COR-L47 (cell line): ENCODE measurements around the gene FAM25C.
"Not testable (repeated sequence)": the region's sequence is repeated elsewhere in the genome, so short reads cannot be mapped to it uniquely, and the experiment has no call there.

Source experiments
- DNase-seq: peaks from one replicate; lab custom pipeline; 2025; lab: John Stamatoyannopoulos, UW

The FAM25C gene

DNA sequence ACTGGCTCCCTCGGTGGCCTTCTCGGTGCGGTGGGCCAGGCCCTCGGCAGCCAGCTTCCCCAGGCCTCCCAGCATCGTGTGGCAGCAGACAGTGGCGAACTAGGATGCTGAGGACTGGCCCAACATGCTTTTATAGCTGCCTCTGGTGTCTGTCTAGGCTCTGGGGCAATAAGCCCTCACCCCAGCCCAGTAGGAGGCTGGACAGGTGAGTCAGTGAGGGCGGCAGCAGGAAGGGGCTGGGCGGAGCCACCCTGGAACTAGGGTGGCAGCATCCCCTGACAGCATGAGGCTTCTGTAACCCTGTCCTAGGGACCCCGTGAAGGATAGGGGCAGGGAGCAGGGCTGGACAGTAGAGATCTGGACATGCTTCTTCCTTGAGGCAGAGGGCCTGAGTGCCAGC, at the start of gene FAM25C:
FAM25C (minus strand) TSS at position 101 of the 400 bp plus-strand sequence; CDS start at position 75, 26 bp downstream.
- not testable (repeated sequence) for DNase-seq

DNA sequence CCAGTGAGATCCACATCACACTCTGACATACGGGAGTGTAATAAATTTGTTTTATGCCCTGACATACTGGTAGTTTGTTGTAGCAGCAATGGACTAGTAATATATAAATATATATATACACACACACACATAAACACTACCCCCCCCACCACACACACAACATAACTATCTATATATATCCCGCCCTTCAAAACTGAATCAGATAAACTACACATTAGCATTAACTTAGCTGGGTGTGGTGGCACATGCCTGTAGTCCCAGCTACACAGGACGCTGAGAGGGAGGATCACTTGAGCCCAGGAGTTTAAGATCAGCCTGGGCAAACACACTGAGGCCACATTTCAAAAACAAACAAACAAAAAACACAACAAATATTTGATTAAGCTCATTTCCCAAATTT, 45.0 kb upstream of the FAM25C start:
- not testable (repeated sequence) for DNase-seq

DNA sequence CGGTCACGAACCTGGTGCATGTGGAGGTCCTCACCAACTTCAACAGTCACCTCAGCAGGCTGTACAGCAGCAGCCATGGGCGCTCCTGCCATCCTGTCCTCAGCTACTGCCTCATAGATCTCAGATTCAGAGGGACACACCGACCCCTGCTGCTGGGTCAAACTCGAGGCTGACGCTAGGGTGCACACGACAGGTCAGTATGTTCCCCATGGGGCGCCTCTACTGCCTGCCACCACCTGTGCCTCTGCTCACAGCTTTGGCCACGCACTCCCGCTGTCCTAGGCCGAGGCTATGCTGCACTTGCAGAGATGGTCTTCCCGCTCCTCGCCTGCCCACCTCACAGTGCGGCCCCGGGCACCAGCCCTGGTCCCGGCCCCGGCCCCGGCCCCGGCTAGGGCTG, 31.8 kb upstream of the FAM25C start:
- DNase-seq, result not testable (repeated sequence)

DNA sequence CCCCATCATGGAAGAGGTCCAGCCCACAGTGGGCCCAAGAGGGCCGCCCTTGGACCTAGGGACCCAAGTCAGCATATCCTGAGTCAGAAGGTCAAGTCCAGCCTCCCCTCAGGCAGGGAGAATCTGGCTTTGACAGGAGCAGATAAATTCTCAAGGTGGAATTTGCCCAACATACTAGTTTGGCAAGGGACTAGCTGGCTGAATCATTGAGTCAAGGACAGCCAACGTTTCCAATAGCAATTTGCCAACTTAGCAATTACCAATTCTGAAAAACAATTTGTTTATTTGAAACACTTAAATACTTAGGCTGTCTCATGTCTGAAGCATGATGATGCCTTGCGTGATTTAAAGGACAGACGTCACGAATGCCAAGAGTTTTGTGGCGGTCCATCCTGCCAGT, 2.7 kb upstream of the FAM25C start:
- DNase-seq, result not testable (repeated sequence)

DNA sequence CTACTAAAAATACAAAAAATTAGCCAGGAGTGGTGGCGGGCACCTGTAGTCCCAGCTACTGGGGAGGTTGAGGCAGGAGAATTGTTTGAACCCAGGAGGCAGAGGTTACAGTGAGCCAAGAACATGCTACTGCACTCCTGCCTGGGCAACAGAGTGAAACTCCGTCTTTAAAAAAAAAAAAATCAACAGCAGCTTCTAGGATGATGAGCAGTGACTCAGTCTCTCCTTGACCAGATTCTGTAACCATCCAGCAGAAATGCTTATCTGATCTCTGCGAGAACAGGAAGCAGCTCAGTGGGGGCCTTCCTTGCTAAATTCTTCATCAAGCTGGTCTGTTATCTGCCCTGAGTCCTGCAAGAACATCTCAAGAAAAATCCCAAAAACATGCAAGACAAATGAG, 5.5 kb downstream of the FAM25C start:
- not testable (repeated sequence) for DNase-seq

DNA sequence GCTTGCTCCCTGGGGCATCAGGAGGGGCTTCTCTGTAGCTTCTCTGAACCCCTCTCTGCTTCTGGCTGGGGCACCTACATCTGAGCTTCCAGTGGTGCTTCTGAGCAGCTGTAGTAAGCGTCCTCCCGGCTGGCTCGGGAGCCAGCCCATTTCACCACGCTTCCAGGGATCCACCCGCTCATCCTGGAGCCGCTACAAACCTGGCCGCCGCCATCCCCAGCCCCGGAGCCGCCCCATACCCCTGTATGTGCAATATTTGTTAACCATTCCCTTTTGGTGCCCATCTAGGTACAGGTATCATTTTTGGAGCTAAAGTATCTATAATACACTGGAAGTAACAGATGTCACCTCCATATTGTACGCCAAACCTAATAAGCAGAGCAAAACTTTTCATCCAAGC, 7.0 kb downstream of the FAM25C start:
- not testable (repeated sequence) for DNase-seq

DNA sequence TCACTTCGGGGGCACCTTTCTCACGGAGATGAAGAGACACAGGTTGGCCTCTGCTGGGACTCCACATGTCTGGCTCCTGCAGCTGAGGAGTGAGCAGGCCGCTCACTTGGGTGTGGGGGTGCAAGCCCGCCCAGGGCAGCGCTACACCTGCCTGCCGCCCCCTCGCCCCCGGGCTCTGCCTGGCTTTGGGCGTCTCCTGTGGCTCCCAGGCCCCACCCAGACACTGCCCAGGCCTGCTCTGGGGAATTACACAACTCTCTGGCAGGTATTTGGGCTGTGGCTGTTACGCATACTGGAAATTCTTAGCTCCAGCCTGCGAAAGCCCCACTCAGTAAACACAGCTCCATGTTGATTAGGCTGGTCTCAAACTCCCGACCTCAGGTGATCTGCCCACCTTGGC, 7.9 kb downstream of the FAM25C start:
- DNase-seq, result not testable (repeated sequence)

DNA sequence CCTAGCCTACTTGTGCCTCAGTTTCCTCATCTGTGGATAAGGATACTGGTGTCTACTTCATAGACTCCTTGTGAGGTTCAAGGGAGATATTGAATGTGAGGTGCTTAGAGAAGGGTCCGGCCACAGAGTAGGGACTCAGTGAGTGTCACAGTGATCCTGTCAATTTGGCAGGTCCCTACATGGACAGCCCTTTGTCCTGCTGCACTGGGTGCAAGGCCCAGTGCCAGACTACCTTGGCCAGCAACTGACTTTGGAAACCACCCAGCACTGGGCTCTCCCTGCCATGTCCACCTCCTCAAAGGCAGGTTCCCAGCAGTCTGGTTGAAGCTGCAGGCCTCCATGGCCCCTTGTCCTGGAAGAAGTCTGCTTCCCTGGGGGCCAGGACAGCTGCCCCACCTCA, 9.5 kb downstream of the FAM25C start:
- not testable (repeated sequence) for DNase-seq

DNA sequence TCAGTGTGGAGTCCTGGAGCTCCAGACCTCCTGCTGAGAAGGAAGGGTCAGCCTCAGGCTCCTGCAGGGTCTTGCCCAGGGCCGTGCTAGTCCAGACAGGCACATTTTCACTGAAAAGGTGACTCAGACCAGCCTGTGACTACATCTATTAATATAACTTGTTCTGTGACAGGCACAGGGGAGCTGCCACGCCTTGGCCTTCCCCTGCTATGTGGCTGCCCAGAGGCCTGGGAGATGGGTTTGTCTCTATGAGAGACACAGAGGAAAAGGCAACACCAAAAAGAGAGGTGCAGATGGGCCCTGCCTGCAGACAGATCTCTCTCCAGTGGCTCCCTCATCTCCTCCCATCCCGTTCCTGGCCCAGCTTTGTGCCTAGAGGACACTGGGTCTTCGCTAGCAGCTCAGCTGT, 10.0 kb downstream of the FAM25C start:
- DNase-seq, result not testable (repeated sequence)

DNA sequence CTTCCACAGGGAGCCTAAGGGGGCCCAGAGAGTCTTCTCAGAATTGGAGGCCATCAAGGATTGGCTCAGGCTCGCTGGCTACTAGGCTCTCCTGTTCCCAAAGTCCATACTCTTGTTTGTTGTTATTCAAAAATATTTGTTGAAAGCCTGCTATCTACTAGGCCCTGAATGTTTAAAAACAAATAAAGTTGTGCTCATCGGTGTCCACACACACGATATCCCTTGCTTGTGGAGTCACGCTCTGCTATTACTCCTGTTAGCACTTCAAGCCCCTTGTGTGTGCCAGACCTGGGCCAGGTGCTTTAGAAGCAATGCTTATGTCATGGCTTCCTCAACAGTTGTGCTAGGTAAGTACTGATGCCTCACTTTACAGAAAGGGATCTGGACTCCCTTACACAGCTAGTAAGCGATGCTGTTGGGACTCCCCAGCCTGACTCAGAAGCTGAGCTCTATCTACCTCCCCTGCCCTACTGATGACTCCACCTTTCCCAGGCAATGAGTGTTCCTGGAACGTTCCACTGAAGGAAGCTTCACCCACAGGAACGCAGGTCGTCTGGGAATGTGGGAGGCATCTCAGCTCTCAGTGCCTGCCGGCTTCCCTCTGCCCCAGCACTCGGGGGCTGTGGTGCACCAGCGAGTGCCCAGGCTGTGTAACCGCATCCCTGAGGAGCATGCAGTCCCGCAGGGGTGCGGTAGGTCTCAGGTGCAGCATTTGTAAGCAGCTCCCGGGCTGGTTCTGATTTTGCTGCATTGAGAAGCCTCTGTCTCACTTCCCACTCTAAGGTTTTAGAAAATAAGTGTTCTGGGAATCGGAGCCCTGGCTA, 10.7 kb downstream of the FAM25C start:
- DNase-seq, result not testable (repeated sequence)

DNA sequence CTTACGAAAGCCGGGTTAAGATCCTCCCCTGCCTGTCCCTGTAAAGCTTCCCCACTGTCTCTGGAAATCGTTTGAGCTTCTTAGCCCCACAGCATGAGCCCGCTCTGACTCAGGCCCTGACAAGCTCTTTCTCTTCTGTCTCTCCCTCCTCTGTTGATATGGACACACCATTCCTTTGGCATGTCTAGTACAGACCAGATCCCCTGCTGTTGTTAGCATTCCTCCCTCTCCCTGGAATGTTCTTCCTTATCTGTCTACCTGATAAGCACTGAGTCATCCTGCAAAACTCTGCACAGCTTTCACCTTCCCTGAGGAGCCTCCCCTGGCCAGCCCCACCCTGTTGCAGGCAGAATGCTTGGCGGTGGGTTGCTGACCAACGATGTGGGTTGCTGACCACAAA, 11.6 kb downstream of the FAM25C start:
- not testable (repeated sequence) for DNase-seq

DNA sequence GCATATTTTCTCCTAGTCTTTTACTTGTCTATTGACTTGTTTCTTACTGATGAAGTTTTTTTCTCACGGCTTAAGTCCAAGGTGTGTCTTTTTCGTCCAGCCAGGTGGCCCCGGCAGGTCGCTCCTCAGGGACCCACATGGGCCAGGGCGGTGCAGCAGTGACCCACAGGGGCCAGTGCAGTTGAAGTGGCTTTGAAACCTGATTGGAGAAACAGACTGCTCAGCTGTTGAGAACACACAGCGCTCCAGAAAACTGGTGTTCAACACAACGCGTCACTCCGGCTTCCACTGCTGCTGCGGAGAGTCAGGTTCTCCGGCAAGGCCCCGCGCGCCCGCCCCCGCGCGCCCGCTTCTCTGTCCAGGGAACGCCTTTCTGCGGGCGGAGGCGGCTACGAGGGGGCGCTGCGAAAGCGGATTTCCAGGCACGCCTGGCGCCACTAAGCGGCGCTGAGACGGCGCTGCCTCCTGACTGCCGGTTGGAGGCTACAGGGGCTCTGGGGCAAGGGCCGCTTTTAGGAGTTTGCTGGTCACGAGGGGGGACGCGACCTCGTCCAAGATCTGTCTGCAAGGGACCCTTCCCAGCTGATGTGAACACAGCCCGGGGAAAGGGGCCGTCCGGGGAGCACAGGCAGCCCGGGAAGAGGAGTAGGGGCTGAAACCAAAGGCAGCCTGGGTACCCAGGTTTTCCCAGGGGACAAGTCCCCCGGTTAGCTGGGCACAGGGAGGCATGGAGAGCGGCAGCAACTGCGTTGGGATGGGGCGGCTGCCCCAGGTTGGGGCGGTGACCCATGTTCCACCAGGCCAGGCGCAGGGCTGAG, 13.0 kb downstream of the FAM25C start:
- DNase-seq, result not testable (repeated sequence)

DNA sequence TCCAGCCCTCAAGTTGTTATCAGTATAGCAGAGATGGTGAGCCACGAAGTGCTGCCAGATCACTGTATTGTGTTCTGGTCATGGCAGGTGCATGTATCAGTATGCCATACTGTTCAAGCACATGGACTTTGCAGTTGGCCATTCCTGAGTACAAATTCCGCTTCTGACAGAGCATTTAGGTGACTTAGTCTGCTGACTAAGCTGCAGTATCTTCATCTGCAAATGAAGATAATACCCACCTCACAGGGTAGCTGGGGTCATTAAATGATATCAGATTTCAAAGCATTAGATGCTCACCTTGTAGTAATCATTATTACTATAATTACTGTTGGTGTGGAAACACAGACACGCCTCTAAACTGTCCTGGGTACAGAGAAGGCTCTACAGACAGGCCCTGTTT, 24.2 kb downstream of the FAM25C start:
- DNase-seq, result not testable (repeated sequence)

DNA sequence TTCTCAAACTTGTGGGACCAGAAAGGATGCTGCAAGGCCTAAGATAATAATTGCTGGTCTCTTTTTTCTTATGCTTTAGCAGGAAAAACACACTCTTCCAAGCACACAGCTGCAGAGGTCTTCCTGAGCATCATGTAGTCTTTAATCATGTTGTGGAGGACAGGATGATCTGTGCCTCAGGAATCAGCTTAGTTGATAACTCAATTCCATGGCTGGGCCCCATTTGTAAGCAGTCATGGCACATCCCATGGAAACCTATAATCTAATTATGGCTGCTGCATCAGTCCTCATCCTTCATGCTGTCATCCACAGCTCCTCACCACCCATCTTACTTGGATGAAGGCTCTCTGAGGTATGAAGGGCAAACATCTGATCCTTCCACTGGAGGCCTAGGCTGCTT, 26.5 kb downstream of the FAM25C start:
- not testable (repeated sequence) for DNase-seq

DNA sequence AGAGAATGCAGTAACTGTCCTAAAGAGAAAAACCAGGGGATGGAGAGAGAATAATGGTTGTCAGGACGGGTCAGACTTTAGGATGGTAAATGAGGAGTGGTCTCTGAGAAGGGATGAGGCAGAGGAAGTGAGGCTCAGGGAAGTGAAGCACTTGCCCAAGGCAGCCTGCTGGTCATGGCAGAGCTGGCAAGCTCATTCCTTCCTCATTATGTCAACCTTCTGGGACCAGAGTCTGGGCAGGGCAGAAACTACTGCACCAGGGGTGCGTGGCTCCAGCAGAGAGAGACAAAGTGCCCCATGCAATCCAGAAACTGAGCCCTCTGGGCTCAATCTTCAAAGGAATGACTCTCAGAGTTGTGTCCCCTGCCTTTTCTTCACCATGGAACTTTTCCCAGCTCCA, 27.5 kb downstream of the FAM25C start:
- not testable (repeated sequence) for DNase-seq

DNA sequence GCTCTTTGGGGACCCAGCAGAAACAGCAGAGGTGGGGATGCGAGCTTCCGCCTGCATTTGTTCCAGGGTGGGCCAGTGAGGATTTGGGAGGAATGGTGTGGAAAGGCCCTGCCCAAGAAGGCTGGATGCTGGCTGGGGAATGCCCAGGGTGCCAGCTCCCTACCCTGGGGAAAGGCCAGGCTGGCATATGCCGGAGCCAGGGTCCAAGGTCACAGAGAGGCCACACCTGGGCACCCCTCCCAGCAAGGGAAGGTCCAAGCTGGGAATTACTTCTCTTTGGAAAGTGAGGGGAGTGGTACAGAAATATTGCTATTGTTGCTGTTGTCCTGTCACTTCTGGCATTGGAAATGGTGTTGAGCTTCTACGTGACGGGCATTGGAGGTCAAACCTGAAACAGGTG, 28.0 kb downstream of the FAM25C start:
- not testable (repeated sequence) for DNase-seq

DNA sequence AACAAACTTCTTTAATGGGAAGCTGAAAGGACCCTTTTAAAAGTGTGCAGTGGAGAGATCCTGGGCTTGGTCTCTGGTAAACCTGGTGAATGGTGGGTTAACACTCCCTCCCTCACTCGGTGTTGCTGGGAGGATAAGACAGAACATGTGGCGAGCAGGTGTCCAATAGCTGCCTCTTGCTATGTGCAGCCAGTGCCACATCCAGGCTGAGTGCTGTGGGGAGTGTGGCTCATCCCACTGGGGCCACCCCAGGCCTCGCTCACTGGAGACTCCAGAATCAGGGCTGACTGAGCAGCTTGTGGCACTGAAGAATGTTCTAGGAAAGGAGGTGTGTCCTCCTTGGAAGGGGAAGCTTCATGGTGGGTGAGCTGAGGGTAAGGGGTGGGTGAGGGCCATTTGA, 29.5 kb downstream of the FAM25C start:
- DNase-seq, result not testable (repeated sequence)

DNA sequence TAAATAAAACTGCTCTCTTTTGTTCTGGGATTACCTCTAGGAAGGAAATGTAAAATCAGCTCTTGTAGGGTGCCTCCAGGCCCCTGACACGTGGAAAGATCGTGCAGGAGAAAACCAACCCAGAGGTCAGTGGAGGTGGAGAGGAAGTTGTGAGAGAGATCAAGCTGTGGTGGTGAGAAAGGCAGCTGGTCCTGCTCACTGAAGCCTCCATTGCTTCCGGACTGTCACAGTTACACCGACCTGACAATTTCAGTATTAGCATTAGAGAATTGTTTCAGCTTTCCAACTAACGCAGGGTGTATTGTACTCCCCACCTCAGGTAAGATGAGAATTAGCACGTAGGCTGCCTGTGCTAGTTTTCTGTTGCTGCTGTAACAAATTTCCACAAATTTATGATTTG, 30.6 kb downstream of the FAM25C start:
- DNase-seq, result not testable (repeated sequence)

DNA sequence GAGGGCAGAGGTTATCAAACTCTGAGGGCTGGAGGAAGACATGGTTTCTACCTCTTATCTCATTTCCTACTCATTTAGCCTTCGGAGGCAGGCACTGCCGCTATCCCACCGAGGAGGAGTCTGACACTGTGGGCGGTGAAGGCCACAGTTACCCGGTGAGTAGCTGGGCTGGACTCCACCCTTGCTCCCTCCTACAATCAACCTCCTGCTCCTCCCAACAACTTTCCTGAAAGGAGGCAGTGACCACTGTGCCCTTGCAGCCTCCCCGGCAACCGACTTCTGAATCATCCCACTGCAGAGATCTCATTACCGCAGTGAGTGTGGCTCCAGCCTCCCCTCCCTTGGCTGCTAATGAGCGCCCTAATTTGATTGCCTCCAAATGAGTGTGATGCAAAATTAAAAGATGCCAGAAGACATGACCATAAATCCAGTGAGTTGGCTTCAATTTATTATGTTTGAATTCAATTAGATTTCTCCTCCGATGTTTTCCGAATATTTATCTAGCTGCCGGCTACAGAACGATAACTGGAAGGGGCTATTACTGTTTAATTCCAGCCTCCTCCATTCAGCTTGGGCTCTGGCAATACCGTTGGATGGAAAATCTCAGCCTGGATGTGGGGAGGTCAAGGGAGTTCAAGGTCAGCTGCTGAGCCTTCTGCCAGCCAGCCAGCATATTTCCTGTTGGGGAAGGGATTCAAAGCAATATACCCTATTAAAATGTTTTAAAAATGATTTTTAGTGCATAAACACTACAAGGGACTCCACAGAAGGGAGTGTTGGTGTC, 35.1 kb downstream of the FAM25C start:
- not testable (repeated sequence) for DNase-seq

DNA sequence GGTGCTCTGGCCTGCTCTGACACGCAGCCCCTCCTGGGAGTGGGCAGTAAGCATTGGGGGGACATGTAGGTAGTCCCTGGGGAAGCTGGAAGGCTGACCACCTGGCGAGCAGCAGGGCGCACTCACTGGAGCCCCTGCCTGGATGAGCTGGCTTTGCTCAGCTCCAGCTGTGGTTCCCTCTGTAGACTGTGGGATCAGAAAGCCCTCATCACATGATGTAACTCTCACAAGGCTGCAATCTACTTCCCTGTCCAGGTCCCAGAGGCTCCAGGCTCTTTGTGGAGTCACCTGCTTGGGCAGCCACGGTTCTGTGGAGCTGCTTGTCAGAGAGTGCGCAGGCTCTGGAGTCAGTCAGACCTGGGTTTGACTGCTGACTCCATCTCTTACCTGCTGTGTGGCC, 36.8 kb downstream of the FAM25C start:
- not testable (repeated sequence) for DNase-seq

DNA sequence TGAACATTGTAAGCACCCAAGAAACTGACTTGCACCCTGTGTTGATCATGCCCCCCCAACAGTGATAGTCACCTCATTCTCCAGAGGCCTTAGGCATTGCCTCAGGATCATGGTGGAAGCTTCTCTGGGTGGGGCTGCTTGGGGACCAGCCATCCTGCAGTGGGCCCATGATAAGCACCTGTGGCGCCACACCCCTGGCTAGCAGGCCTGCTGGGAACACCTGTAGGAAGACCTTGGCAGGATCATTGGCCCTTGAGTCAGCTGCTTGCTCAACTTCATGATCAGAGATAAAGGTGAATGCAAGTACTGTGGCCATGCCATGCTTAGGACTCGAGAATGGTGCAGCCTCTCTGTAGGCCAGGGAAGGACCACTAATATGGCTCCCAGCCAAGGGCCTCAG, 38.9 kb downstream of the FAM25C start:
- not testable (repeated sequence) for DNase-seq

DNA sequence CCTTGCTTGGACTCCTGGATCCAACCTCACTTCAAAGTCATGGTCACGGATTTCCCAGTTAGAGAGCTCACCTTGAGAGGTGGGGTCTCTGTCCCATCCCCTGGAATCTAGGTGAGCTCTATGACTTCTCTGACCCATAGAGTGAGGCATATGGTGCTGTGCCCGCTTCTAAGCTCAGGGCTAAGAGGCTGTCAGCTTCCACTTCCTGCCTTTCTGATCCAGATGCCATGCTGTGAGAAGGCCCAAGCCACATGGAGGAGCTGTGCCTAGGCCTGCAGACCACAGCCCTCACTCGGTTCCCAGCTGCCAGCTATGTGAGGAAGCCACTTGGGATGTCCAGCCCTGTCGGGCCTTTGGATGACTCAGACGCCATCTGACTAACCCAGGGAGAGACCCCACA, 39.9 kb downstream of the FAM25C start:
- DNase-seq, result not testable (repeated sequence)
